CD4-positive, alpha-beta T cell treated with Interferon gamma for 1 hour (primary cell): ENCODE measurements around the gene AGO3.
"Not testable (repeated sequence)": the region's sequence is repeated elsewhere in the genome, so short reads cannot be mapped to it uniquely, and the experiment has no call there.

Experiments used
- DNase-seq: peaks from one replicate; pipeline ENCODE4 v3.0.0-alpha.2; 2020

AGO3 gene

GRCh38 chr1:35930593-35931445, at the start of gene AGO3:
AGO3 (plus strand) TSS chr1:35931105; CDS start chr1:35931427, 322 bp downstream.
- peak; percentile 91 for DNase-seq

- DNase-seq: no peak
These were observed 49.0 kb upstream of the AGO3 start for GRCh38 chr1:35881850-35882273.

- DNase-seq: no peak
These were observed 48.3 kb upstream of the AGO3 start for GRCh38 chr1:35882586-35882944.

- DNase-seq: peak; percentile 96
These were observed 47.8 kb upstream of the AGO3 start, which contains the start of gene AGO1 for GRCh38 chr1:35882945-35883634. AGO1 (plus strand) TSS chr1:35883209; CDS start chr1:35883422, 213 bp downstream.

GRCh38 chr1:35883635-35884101, 47.2 kb upstream of the AGO3 start:
- peak; percentile 55 for DNase-seq

- DNase-seq: no peak
These were observed 46.0 kb upstream of the AGO3 start for GRCh38 chr1:35884934-35885333.

- DNase-seq: no peak
These were observed 44.8 kb upstream of the AGO3 start for GRCh38 chr1:35885961-35886558.

GRCh38 chr1:35886577-35887431, 44.1 kb upstream of the AGO3 start:
- peak; percentile 16 for DNase-seq

GRCh38 chr1:35887508-35887907, 43.4 kb upstream of the AGO3 start:
- DNase-seq: no peak

- no peak for DNase-seq
These were observed 42.6 kb upstream of the AGO3 start for GRCh38 chr1:35888255-35888654.

GRCh38 chr1:35888981-35889380, 41.9 kb upstream of the AGO3 start:
- not testable (repeated sequence) for DNase-seq

- no peak for DNase-seq
These were observed 37.6 kb upstream of the AGO3 start for GRCh38 chr1:35893051-35893879.

GRCh38 chr1:35894183-35894582, 36.7 kb upstream of the AGO3 start:
- peak; percentile 75 for DNase-seq

- DNase-seq: no peak
These were observed 36.2 kb upstream of the AGO3 start for GRCh38 chr1:35894656-35895055.

- DNase-seq: no peak
These were observed 31.0 kb upstream of the AGO3 start for GRCh38 chr1:35899941-35900340.

GRCh38 chr1:35901235-35901634, 29.7 kb upstream of the AGO3 start:
- no peak for DNase-seq

- DNase-seq: no peak
These were observed 28.2 kb upstream of the AGO3 start for GRCh38 chr1:35902671-35903070.

- no peak for DNase-seq
These were observed 16.2 kb upstream of the AGO3 start for GRCh38 chr1:35914717-35915116.

GRCh38 chr1:35915693-35916092, 15.2 kb upstream of the AGO3 start:
- no peak for DNase-seq

- no peak for DNase-seq
These were observed 7.1 kb upstream of the AGO3 start for GRCh38 chr1:35923791-35924221.

- DNase-seq: no peak
These were observed 6.1 kb upstream of the AGO3 start for GRCh38 chr1:35924838-35925237.

GRCh38 chr1:35925741-35926140, 5.2 kb upstream of the AGO3 start:
- DNase-seq: no peak
